DND-41 (cell line): Measurements from ENCODE around the gene ANAPC5.

Source experiments
- ATAC-seq: fragments of 200-7000 bp; cut with Tn5 transposase; 3 replicates; pipeline ENCODE4 v1.9.1; 2021; ENCODE audit warnings: low read depth; ENCODE audit not compliant: insufficient read depth
- DNase-seq: peaks from one replicate; pipeline ENCODE4 v3.0.0-alpha.2; 2020
- H2AFZ ChIP-seq: 2 replicates; pipeline ENCODE4 v1.6.0; 2012; ENCODE audit warnings: low read depth, low read length
- H3K27ac ChIP-seq: 2 replicates; pipeline ENCODE4 v1.5.1; 2012; ENCODE audit warnings: low read length, inconsistent platforms
- H3K27me3 ChIP-seq: fragments of 200-600 bp; sonication (generic); 2 replicates; pipeline ENCODE4 v1.6.0; 2012; ENCODE audit warnings: low read length, mild to moderate bottlenecking, inconsistent platforms; ENCODE audit not compliant: insufficient read depth, poor library complexity
- H3K36me3 ChIP-seq: 2 replicates; pipeline ENCODE4 v1.5.1; 2012; ENCODE audit warnings: low read length, inconsistent platforms; ENCODE audit not compliant: insufficient read depth
- H3K4me1 ChIP-seq: 2 replicates; pipeline ENCODE4 v1.5.1; 2012; ENCODE audit warnings: mild to moderate bottlenecking, low read length; ENCODE audit not compliant: insufficient read depth
- H3K4me2 ChIP-seq: 2 replicates; pipeline ENCODE4 v1.6.0; 2012; ENCODE audit warnings: mild to moderate bottlenecking, moderate library complexity, low read length, inconsistent platforms; ENCODE audit not compliant: insufficient read depth
- H3K4me3 ChIP-seq, 2 experiments: fragments of 200-600 bp in 1 of 2; shearing (Covaris generic) in 1 of 2; 2 replicates each; pipeline ENCODE4 v1.5.1; 2012 to 2016; ENCODE audit warnings: inconsistent platforms in 2 of 2, low read length in 2 of 2, mild to moderate bottlenecking in 2 of 2, low read depth in 1 of 2, moderate library complexity in 1 of 2
- H3K79me2 ChIP-seq: 2 replicates; pipeline ENCODE4 v1.6.0; 2012; ENCODE audit warnings: low read length, inconsistent platforms; ENCODE audit not compliant: insufficient read depth
- H3K9ac ChIP-seq: 2 replicates; pipeline ENCODE4 v1.6.0; 2012; ENCODE audit warnings: low read depth, mild to moderate bottlenecking, inconsistent platforms, low read length, moderate library complexity
- H3K9me3 ChIP-seq: 2 replicates; pipeline ENCODE4 v1.5.1; 2012; ENCODE audit warnings: low read length, moderate library complexity, mild to moderate bottlenecking, inconsistent platforms; ENCODE audit not compliant: insufficient read depth, severe bottlenecking
- H4K20me1 ChIP-seq: 2 replicates; pipeline ENCODE4 v1.6.0; 2012; ENCODE audit warnings: low read length; ENCODE audit not compliant: insufficient read depth
- EZH2 ChIP-seq: IDR thresholded peaks from 3 replicates; pipeline ENCODE4 v1.6.1; 2012; ENCODE audit warnings: borderline replicate concordance, low read depth, mild to moderate bottlenecking, moderate library complexity, low read length, inconsistent platforms; ENCODE audit not compliant: severe bottlenecking
- TF ChIP-seq, protein P1 (sequence below): IDR thresholded peaks from 2 replicates; pipeline ENCODE4 v1.5.1; 2012; ENCODE audit warnings: borderline replicate concordance, low read length, moderate library complexity, mild to moderate bottlenecking; ENCODE audit not compliant: poor library complexity, severe bottlenecking; ENCODE audit errors: extremely low read depth

ANAPC5 gene

DNA sequence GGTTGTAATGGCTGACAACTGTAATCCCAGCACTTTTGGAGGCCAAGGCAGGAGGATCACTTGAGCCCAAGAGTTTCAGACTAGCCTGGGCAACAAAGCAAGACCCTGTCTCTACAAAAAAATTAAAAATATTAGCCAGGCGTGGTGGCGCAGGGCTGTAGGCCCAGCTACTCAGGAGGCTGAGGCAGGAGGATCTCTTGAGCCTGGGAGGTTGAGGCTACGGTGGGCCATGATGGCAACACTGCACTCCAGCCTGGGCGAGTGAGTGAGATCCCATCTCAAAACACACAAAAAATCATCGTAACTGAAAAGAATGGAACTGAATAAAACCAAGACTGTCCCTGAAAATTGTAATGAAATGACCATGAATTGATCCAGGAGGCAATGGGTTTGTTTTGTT, 61.8 kb downstream of the ANAPC5 start:
- ATAC-seq (no peak), DNase-seq (no peak)
- H3K36me3 ChIP-seq, result peaks cover 12% of the 10 kb centered on the region
- H3K27ac ChIP-seq, result no peak overlapping the region
- H4K20me1 ChIP-seq, result peaks cover 37% of the 10 kb centered on the region; the same call in 1 of the 2 replicates
- no peaks in the 10 kb centered on the region for H3K27me3 ChIP-seq
- no peak overlapping the region for H3K4me2 ChIP-seq
- no peak overlapping the region for H2AFZ ChIP-seq
- H3K4me3 ChIP-seq, result no peak overlapping the region
- no peaks in the 10 kb centered on the region for H3K9me3 ChIP-seq
- peaks cover 14% of the 10 kb centered on the region for H3K4me1 ChIP-seq
- H3K79me2 ChIP-seq, result peaks cover 54% of the 10 kb centered on the region
- TF ChIP-seq, protein P1, sequence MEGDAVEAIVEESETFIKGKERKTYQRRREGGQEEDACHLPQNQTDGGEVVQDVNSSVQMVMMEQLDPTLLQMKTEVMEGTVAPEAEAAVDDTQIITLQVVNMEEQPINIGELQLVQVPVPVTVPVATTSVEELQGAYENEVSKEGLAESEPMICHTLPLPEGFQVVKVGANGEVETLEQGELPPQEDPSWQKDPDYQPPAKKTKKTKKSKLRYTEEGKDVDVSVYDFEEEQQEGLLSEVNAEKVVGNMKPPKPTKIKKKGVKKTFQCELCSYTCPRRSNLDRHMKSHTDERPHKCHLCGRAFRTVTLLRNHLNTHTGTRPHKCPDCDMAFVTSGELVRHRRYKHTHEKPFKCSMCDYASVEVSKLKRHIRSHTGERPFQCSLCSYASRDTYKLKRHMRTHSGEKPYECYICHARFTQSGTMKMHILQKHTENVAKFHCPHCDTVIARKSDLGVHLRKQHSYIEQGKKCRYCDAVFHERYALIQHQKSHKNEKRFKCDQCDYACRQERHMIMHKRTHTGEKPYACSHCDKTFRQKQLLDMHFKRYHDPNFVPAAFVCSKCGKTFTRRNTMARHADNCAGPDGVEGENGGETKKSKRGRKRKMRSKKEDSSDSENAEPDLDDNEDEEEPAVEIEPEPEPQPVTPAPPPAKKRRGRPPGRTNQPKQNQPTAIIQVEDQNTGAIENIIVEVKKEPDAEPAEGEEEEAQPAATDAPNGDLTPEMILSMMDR, result no peak
- no peak for TF ChIP-seq EZH2
- H3K9ac ChIP-seq, result no peak overlapping the region

- no peak overlapping the region for H2AFZ ChIP-seq
- peaks cover 9% of the 10 kb centered on the region for H3K4me1 ChIP-seq
- H3K4me2 ChIP-seq, result no peak overlapping the region
- no peak overlapping the region for H3K9ac ChIP-seq
- no peaks in the 10 kb centered on the region for H3K9me3 ChIP-seq
- H3K36me3 ChIP-seq, result peaks cover 12% of the 10 kb centered on the region
- ATAC-seq, result no peak
- no peak overlapping the region for H3K27ac ChIP-seq
- no peaks in the 10 kb centered on the region for H3K27me3 ChIP-seq
- H4K20me1 ChIP-seq, result peaks cover 33% of the 10 kb centered on the region; the same call in 1 of the 2 replicates
- H3K4me3 ChIP-seq, result no peak overlapping the region
- H3K79me2 ChIP-seq, result peaks cover 50% of the 10 kb centered on the region
- TF ChIP-seq, protein P1, result no peak
- TF ChIP-seq EZH2, result no peak
- no peak for DNase-seq
Observed at GRCh38 chr12:121289962-121290361, 62.2 kb downstream of the ANAPC5 start.

GRCh38 chr12:121288986-121289385, 63.2 kb downstream of the ANAPC5 start:
- DNase-seq, result no peak

More at GRCh38 chr12:121288986-121289385, 63.2 kb downstream of the ANAPC5 start:
- TF ChIP-seq, protein P1, result no peak
- TF ChIP-seq EZH2, result no peak
- Histone ChIP-seq H2AFZ (no peak overlapping the region), H3K79me2 (peaks cover 46% of the 10 kb centered on the region), H3K9ac (no peak overlapping the region), H3K36me3 (peaks cover 16% of the 10 kb centered on the region), H3K27me3 (no peaks in the 10 kb centered on the region), H3K4me2 (no peak overlapping the region), H3K4me1 (no peaks in the 10 kb centered on the region), H4K20me1 (peaks cover 27% of the 10 kb centered on the region; the same call in 1 of the 2 replicates), H3K9me3 (no peaks in the 10 kb centered on the region), H3K4me3 (no peak overlapping the region), H3K27ac (no peak overlapping the region)
- ATAC-seq, result no peak
